CD8-positive, alpha-beta memory T cell (primary cell): ENCODE results near the gene REC8. TPM values are rescaled to one million over a fixed set of nuclear protein-coding genes. Genes with fewer than 3 reads are reported as not detected.
"Not testable (repeated sequence)": the region's sequence is repeated elsewhere in the genome, so short reads cannot be mapped to it uniquely, and the experiment has no call there.

Experiments
- CTCF ChIA-PET: fragments of 350-600 bp; sonication (Branson Sonifier 250); formaldehyde crosslinking; loops from one replicate; lab custom pipeline; 2021; ENCODE audit warnings: antibody characterized with exemption; lab: Charles Lee
- POLR2A ChIA-PET: fragments of 350-600 bp; sonication (Branson Sonifier 250); formaldehyde crosslinking; loops from one replicate; lab custom pipeline; 2021; ENCODE audit warnings: antibody characterized with exemption; lab: Charles Lee
- DNase-seq, 5 donors: peaks; one replicate each; pipeline versions ENCODE4 v3.0.0 to v3.0.0-alpha.2; 2020 to 2022; ENCODE audit warnings: mixed read lengths in 1 of 5
- H3K27ac ChIP-seq: one replicate; pipeline ENCODE4 v1.7.0; 2013; ENCODE audit warnings: low read depth, mild to moderate bottlenecking, low read length, moderate library complexity
- H3K27me3 ChIP-seq: 2 replicates; pipeline ENCODE4 v1.7.0; 2013; ENCODE audit warnings: low read length, mild to moderate bottlenecking; ENCODE audit not compliant: insufficient read depth, poor library complexity, severe bottlenecking
- H3K36me3 ChIP-seq: 2 replicates; pipeline ENCODE4 v1.7.0; 2013; ENCODE audit warnings: mild to moderate bottlenecking, low read length, moderate library complexity; ENCODE audit not compliant: insufficient read depth
- H3K4me1 ChIP-seq: 2 replicates; pipeline ENCODE4 v1.7.0; 2013; ENCODE audit warnings: mild to moderate bottlenecking, low read length, moderate library complexity; ENCODE audit not compliant: insufficient read depth
- H3K4me3 ChIP-seq: 2 replicates; pipeline ENCODE4 v1.7.0; 2013; ENCODE audit warnings: mild to moderate bottlenecking, low read length
- H3K9me3 ChIP-seq: 2 replicates; pipeline ENCODE4 v1.7.0; 2013; ENCODE audit warnings: mild to moderate bottlenecking, low read length
- H3K27ac Mint-ChIP-seq, 8 donors: one replicate each; pipeline ENCODE4 v1.8.0; 2020 to 2021; ENCODE audit warnings: mixed read lengths in 8 of 8, mild to moderate bottlenecking in 6 of 8, inconsistent platforms in 3 of 8, moderate library complexity in 3 of 8
- H3K27me3 Mint-ChIP-seq, 2 donors: one replicate each; pipeline ENCODE4 v1.8.0; 2020 to 2021; ENCODE audit warnings: mixed read lengths in 2 of 2, mild to moderate bottlenecking in 1 of 2, moderate library complexity in 1 of 2
- H3K36me3 Mint-ChIP-seq, 3 donors: one replicate each; pipeline ENCODE4 v1.8.0; 2020 to 2021; ENCODE audit warnings: mixed read lengths in 3 of 3, inconsistent platforms in 1 of 3, mild to moderate bottlenecking in 1 of 3
- H3K4me1 Mint-ChIP-seq, 3 donors: one replicate each; pipeline ENCODE4 v1.8.0; 2020 to 2021; ENCODE audit warnings: mixed read lengths in 3 of 3, inconsistent platforms in 1 of 3, mild to moderate bottlenecking in 1 of 3
- H3K4me3 Mint-ChIP-seq, 7 donors: one replicate each; pipeline ENCODE4 v1.8.0; 2020 to 2021; ENCODE audit warnings: mixed read lengths in 7 of 7, mild to moderate bottlenecking in 6 of 7, moderate library complexity in 4 of 7, inconsistent platforms in 2 of 7
- H3K9me3 Mint-ChIP-seq, 5 donors: one replicate each; pipeline ENCODE4 v1.8.0; 2020 to 2022; ENCODE audit warnings: mixed read lengths in 5 of 5, mild to moderate bottlenecking in 3 of 5, moderate library complexity in 2 of 5, inconsistent platforms in 1 of 5
- polyA plus RNA-seq: library from polyadenylated mRNA; unstranded; fragments of 300-500 nt; fragmentation: Illumina TruSeq; gene quantifications from one replicate; pipeline ENCODE4 v1.2.3, GENCODE V29; 2021
- total RNA-seq, 2 experiments: library from RNA; stranded (reverse); gene quantifications; one replicate each; pipeline ENCODE4 v1.2.3, GENCODE V29; 2021

Gene REC8
- total and polyA plus RNA-seq, 3 experiments from 2014 or later = 10.0 to 26.7 (median 24.5) TPM

- H3K27ac ChIP-seq, H3K27me3 Mint-ChIP-seq, H3K36me3 ChIP-seq, DNase-seq, H3K4me3 ChIP-seq, H3K9me3 Mint-ChIP-seq, H3K9me3 ChIP-seq, H3K4me3 Mint-ChIP-seq, H3K27me3 ChIP-seq: not testable (repeated sequence)
- H3K36me3 Mint-ChIP-seq = peaks cover 0 to 34% (median 9%) of the 10 kb centered on the region in 3 donors
- H3K4me1 ChIP-seq = peaks cover 31% of the 10 kb centered on the region
- peaks cover 32 to 45% (median 41%) of the 10 kb centered on the region in 3 donors for H3K4me1 Mint-ChIP-seq
- H3K27ac Mint-ChIP-seq = peak overlapping the region in 7 of 8 donors; percentile 95 to 100 (median 98)
- ChIA-PET POLR2A (interaction anchor here (0.6 to 1.8 kb wide), 3 partner anchors 21 to 54 kb away, joined by 6 to 25 read pairs (median 18); partner anchors contain the start of genes TINF2 and TM9SF1), CTCF (interaction anchor here (1.1 to 4.2 kb wide), 6 partner anchors 10 to 214 kb away, joined by 3 to 54 read pairs (median 10); partner anchors contain the start of genes LTB4R, LTB4R2 and TINF2)
Measured at GRCh38 chr14:24216876-24217275, 45.0 kb downstream of the REC8 start.

GRCh38 chr14:24219080-24219479 is 47.2 kb downstream of the REC8 start:
- Mint-ChIP-seq H3K4me1 (peaks cover 16 to 26% (median 24%) of the 10 kb centered on the region in 3 donors), H3K9me3 (no peaks in the 10 kb centered on the region), H3K4me3 (no peak overlapping the region), H3K27ac (peak overlapping the region in 3 of 8 donors; percentile 24 to 28 (median 24)), H3K36me3 (peaks cover 0 to 27% (median 9%) of the 10 kb centered on the region in 3 donors), H3K27me3 (no peaks in the 10 kb centered on the region)
- H3K36me3 ChIP-seq = no peaks in the 10 kb centered on the region
- no peaks in the 10 kb centered on the region for H3K27me3 ChIP-seq
- no peak overlapping the region for H3K4me3 ChIP-seq
- ChIA-PET POLR2A (no interaction called here), CTCF (interaction anchor here (1.5 to 3.9 kb wide), 2 partner anchors 24 to 89 kb away, joined by 4 to 22 read pairs; partner anchors contain the start of gene TINF2)
- peaks cover 18% of the 10 kb centered on the region for H3K4me1 ChIP-seq
- no peak for DNase-seq
- no peaks in the 10 kb centered on the region for H3K9me3 ChIP-seq
- no peak overlapping the region for H3K27ac ChIP-seq

GRCh38 chr14:24219521-24219920 is 47.6 kb downstream of the REC8 start:
- Histone ChIP-seq H3K4me3 (no peak overlapping the region), H3K9me3 (no peaks in the 10 kb centered on the region), H3K27me3 (no peaks in the 10 kb centered on the region), H3K27ac (no peak overlapping the region), H3K4me1 (peaks cover 13% of the 10 kb centered on the region), H3K36me3 (no peaks in the 10 kb centered on the region)
- Mint-ChIP-seq H3K27ac (peak overlapping the region in 3 of 8 donors; percentile 24 to 79 (median 47)), H3K27me3 (no peaks in the 10 kb centered on the region), H3K4me3 (no peak overlapping the region), H3K9me3 (no peaks in the 10 kb centered on the region), H3K36me3 (peaks cover 0 to 26% (median 9%) of the 10 kb centered on the region in 3 donors), H3K4me1 (peaks cover 13 to 25% (median 22%) of the 10 kb centered on the region in 3 donors)
- ChIA-PET POLR2A (no interaction called here), CTCF (interaction anchor here (0.9 to 3.9 kb wide), 6 partner anchors 23 to 92 kb away, joined by 3 to 22 read pairs (median 4); partner anchors contain the start of genes IPO4, LTB4R and TINF2)
- no peak for DNase-seq

GRCh38 chr14:24222987-24223386 is 51.1 kb downstream of the REC8 start:
- H3K36me3 ChIP-seq, H3K27ac ChIP-seq, H3K9me3 ChIP-seq, POLR2A ChIA-PET, H3K4me1 ChIP-seq, H3K4me3 ChIP-seq, H3K27me3 ChIP-seq, H3K27me3 Mint-ChIP-seq, H3K4me3 Mint-ChIP-seq, H3K9me3 Mint-ChIP-seq, H3K27ac Mint-ChIP-seq, DNase-seq: not testable (repeated sequence)
- CTCF ChIA-PET = interaction anchor here (0.9 to 3.9 kb wide), 2 partner anchors 20 to 77 kb away, joined by 3 to 22 read pairs; partner anchors contain the start of genes NOP9 and TINF2
- Mint-ChIP-seq H3K36me3 (peaks cover 0 to 29% (median 5%) of the 10 kb centered on the region in 3 donors), H3K4me1 (peaks cover 18 to 30% (median 22%) of the 10 kb centered on the region in 3 donors)

- Mint-ChIP-seq H3K27ac (peak overlapping the region in 5 of 8 donors; percentile 4 to 31 (median 23)), H3K36me3 (peaks cover 0 to 32% (median under 1%) of the 10 kb centered on the region in 3 donors)
Measured at GRCh38 chr14:24224618-24225071, 52.8 kb downstream of the REC8 start.

GRCh38 chr14:24226473-24226872 is 54.6 kb downstream of the REC8 start:
- CTCF ChIA-PET = interaction anchor here (1.0 kb wide), 1 partner anchor 15 kb away, joined by 3 read pairs; no protein-coding TSS in a partner anchor
- H3K27me3 ChIP-seq = no peaks in the 10 kb centered on the region
- no peaks in the 10 kb centered on the region for H3K36me3 ChIP-seq
- Mint-ChIP-seq H3K9me3 (no peaks in the 10 kb centered on the region), H3K4me3 (peak overlapping the region in 1 of 7 donors; percentile 80), H3K27ac (peak overlapping the region in 3 of 8 donors; percentile 9 to 49 (median 32)), H3K4me1 (peaks cover 23 to 40% (median 28%) of the 10 kb centered on the region in 3 donors), H3K27me3 (no peaks in the 10 kb centered on the region), H3K36me3 (peaks cover 0 to 33% (median 0%) of the 10 kb centered on the region in 3 donors)
- no peak overlapping the region for H3K4me3 ChIP-seq
- H3K27ac ChIP-seq = no peak overlapping the region
- POLR2A ChIA-PET = no interaction called here
- peaks cover 9% of the 10 kb centered on the region for H3K4me1 ChIP-seq
- H3K9me3 ChIP-seq = no peaks in the 10 kb centered on the region
- DNase-seq = no peak

More at GRCh38 chr14:24224618-24225071, 52.8 kb downstream of the REC8 start:
- Histone ChIP-seq H3K27ac (no peak overlapping the region), H3K4me1 (no peaks in the 10 kb centered on the region), H3K4me3 (no peak overlapping the region), H3K27me3 (no peaks in the 10 kb centered on the region), H3K36me3 (no peaks in the 10 kb centered on the region), H3K9me3 (no peaks in the 10 kb centered on the region)
- Mint-ChIP-seq H3K27me3 (no peaks in the 10 kb centered on the region), H3K9me3 (no peaks in the 10 kb centered on the region), H3K4me3 (no peak overlapping the region), H3K4me1 (peaks cover 18 to 32% (median 23%) of the 10 kb centered on the region in 3 donors)
- no peak for DNase-seq
- ChIA-PET CTCF (interaction anchor here (0.7 to 2.2 kb wide), 3 partner anchors 10 to 108 kb away, joined by 3 to 10 read pairs (median 3); partner anchors contain the start of gene TINF2), POLR2A (no interaction called here)

- ChIA-PET CTCF (interaction anchor here (0.9 to 2.1 kb wide), 3 partner anchors 14 to 202 kb away, joined by 3 to 7 read pairs (median 5); partner anchors contain the start of genes IRF9 and TINF2), POLR2A (interaction anchor here (0.6 kb wide), 1 partner anchor 92 kb away, joined by 4 read pairs; no protein-coding TSS in a partner anchor)
- Mint-ChIP-seq H3K36me3 (peaks cover 0 to 46% (median 0%) of the 10 kb centered on the region in 3 donors), H3K4me3 (no peak overlapping the region), H3K4me1 (peaks cover 38 to 62% (median 47%) of the 10 kb centered on the region in 3 donors), H3K27me3 (no peaks in the 10 kb centered on the region), H3K9me3 (no peaks in the 10 kb centered on the region), H3K27ac (peak overlapping the region in 2 of 8 donors; percentile 14 to 75)
- Histone ChIP-seq H3K4me3 (no peak overlapping the region), H3K27me3 (no peaks in the 10 kb centered on the region), H3K27ac (no peak overlapping the region), H3K4me1 (peaks cover 23% of the 10 kb centered on the region), H3K9me3 (no peaks in the 10 kb centered on the region), H3K36me3 (peaks cover under 1% of the 10 kb centered on the region)
- no peak for DNase-seq
Measured at GRCh38 chr14:24228902-24229301, 57.0 kb downstream of the REC8 start.
